GM12878 (cell line): Measurements from ENCODE around the gene CHST8. TPM values are rescaled to one million over a fixed set of nuclear protein-coding genes. Genes with fewer than 3 reads are reported as not detected.

ENCODE experiments used
- ATAC-seq: fragments of 200-7000 bp; cut with Tn5 transposase; 3 replicates; pipeline ENCODE4 v1.9.1; 2020; ENCODE audit warnings: mild to moderate bottlenecking, moderate library complexity
- BruUV-seq: library from RNA; stranded (reverse); fragments of 400-500 nt; replicated peaks from 2 replicates; lab custom pipeline; 2021; lab: Mats Ljungman, UMichigan
- CTCF ChIA-PET: fragments of 300-600 bp; sonication (Branson Sonifier 250); formaldehyde crosslinking; extraction: SDS; loops from one replicate; lab custom pipeline; 2021; ENCODE audit warnings: inconsistent platforms; lab: Yijun Ruan, JAX
- POLR2A ChIA-PET: fragments of 350-600 bp; formaldehyde crosslinking; extraction: SDS; loops from one replicate; lab custom pipeline; 2021; ENCODE audit warnings: inconsistent platforms; lab: Charles Lee
- RAD21 ChIA-PET: fragments of 300-600 bp; sonication (Branson Sonifier 250); formaldehyde crosslinking; loops from one replicate; lab custom pipeline; 2023; ENCODE audit warnings: antibody characterized with exemption; ENCODE audit not compliant: unreplicated experiment; lab: Charles Lee
- SMC1A ChIA-PET: fragments of 300-600 bp; sonication (Branson Sonifier 250); formaldehyde crosslinking; loops from one replicate; lab custom pipeline; 2023; ENCODE audit not compliant: unreplicated experiment, uncharacterized antibody; lab: Charles Lee
- DNase-seq: peaks from one replicate; pipeline ENCODE4 v3.0.0-alpha.2; 2011; ENCODE audit warnings: low read depth, low spot score
- FAIRE-seq: peaks from 3 replicates; lab custom pipeline; 2011; peaks lifted over from hg19 to GRCh38; lab: Jason Lieb, UNC
- H2AFZ ChIP-seq: 2 replicates; pipeline ENCODE4 v1.6.0; 2011; ENCODE audit warnings: low read depth, low read length, control low read depth; ENCODE audit not compliant: control insufficient read depth
- H3K27ac ChIP-seq: 2 replicates; pipeline ENCODE4 v1.5.1; 2011; ENCODE audit warnings: control low read depth; ENCODE audit not compliant: control insufficient read depth, insufficient read depth
- H3K27me3 ChIP-seq, 2 experiments: replicated peaks in 1 of 2; 2 replicates each; pipeline versions ENCODE4 v1.6.0 to v1.6.1; 2011; ENCODE audit warnings: low read length in 1 of 2; ENCODE audit not compliant: control insufficient read depth in 2 of 2, insufficient read depth in 2 of 2
- H3K36me3 ChIP-seq, 2 experiments: 2 replicates each; pipeline ENCODE4 v1.5.1; 2011; ENCODE audit warnings: low read length in 1 of 2; ENCODE audit not compliant: control insufficient read depth in 2 of 2, insufficient read depth in 2 of 2
- H3K4me1 ChIP-seq: 2 replicates; pipeline ENCODE4 v1.6.1; 2011; ENCODE audit warnings: mild to moderate bottlenecking, low read length, moderate library complexity, mixed read lengths; ENCODE audit not compliant: control insufficient read depth, insufficient read depth
- H3K4me2 ChIP-seq: 2 replicates; pipeline ENCODE4 v1.6.0; 2011; ENCODE audit warnings: control low read depth; ENCODE audit not compliant: control insufficient read depth, insufficient read depth
- H3K4me3 ChIP-seq: fragments of 200-600 bp; sonication (generic); 2 replicates; pipeline ENCODE4 v1.5.1; 2016
- H3K79me2 ChIP-seq: 2 replicates; pipeline ENCODE4 v1.6.0; 2011; ENCODE audit warnings: low read length; ENCODE audit not compliant: control insufficient read depth, insufficient read depth
- H3K9ac ChIP-seq: 2 replicates; pipeline ENCODE4 v1.8.0; 2011; ENCODE audit warnings: low read length, control low read depth, mixed read lengths; ENCODE audit not compliant: control insufficient read depth, insufficient read depth
- H3K9me3 ChIP-seq: replicated peaks from 3 replicates; pipeline ENCODE4 v1.5.1; 2011; ENCODE audit warnings: mild to moderate bottlenecking, low read length; ENCODE audit not compliant: control insufficient read depth, insufficient read depth
- H4K20me1 ChIP-seq: 2 replicates; pipeline ENCODE4 v1.6.0; 2011; ENCODE audit not compliant: control insufficient read depth, insufficient read depth
- CREB1 ChIP-seq: IDR thresholded peaks from 2 replicates; pipeline ENCODE4 v1.6.1; 2012; ENCODE audit warnings: low read depth, mild to moderate bottlenecking, inconsistent platforms
- CTCF ChIP-seq, 3 experiments: IDR thresholded peaks in 2 of 3; conservative IDR thresholded peaks in 1 of 3; 2 replicates each; pipeline ENCODE4 v1.5.1; 2011; ENCODE audit warnings: low read depth in 3 of 3, low read length in 3 of 3, mild to moderate bottlenecking in 3 of 3, control low read depth in 2 of 3, moderate library complexity in 2 of 3, inconsistent platforms in 1 of 3, mixed read lengths in 1 of 3; ENCODE audit not compliant: control insufficient read depth in 2 of 3, insufficient read depth in 1 of 3; ENCODE audit errors: extremely low read depth in 1 of 3
- MYB ChIP-seq: fragments of 150-350 bp; IDR thresholded peaks from 2 replicates; pipeline ENCODE4 v1.6.1; 2014; ENCODE audit warnings: mild to moderate bottlenecking, low read depth, low read length, borderline replicate concordance
- NFXL1 ChIP-seq: fragments of 450-650 bp; IDR thresholded peaks from 2 replicates; pipeline ENCODE4 v1.6.1; 2017; ENCODE audit warnings: antibody characterized with exemption, mild to moderate bottlenecking, borderline replicate concordance
- ZBTB33 ChIP-seq: fragments of 450-650 bp; IDR thresholded peaks from 2 replicates; pipeline ENCODE4 v1.6.1; 2017; ENCODE audit warnings: mild to moderate bottlenecking
- WGBS: methylation state at CpG from one replicate; pipeline ENCODE4 v1.1.6; 2016; ENCODE audit warnings: low lambda C conversion rate; ENCODE audit not compliant: insufficient replicate concordance, insufficient coverage; ENCODE audit errors: missing lambda C conversion rate; 5-methylcytosine and 5-hydroxymethylcytosine counted together
- in situ Hi-C: fragments of 300-500 bp; cut with MboI; formaldehyde crosslinking; loops from 9 replicates; pipeline ENCODE4 v1.14.3; 2018; ENCODE audit warnings: mixed read lengths
- intact Hi-C: fragments of 100-400 bp; cut with micrococcal nuclease; formaldehyde crosslinking; loops from one replicate; pipeline ENCODE4 v1.14.2; 2022; ENCODE audit not compliant: unreplicated experiment
- polyA plus RNA-seq, 11 experiments: library from polyadenylated mRNA; depleted of rRNA in 4 of 11; unstranded in 6 of 11; stranded (reverse) in 5 of 11; fragments of >200 nt; fragmentation: Nextera tagmentation in 4 of 11; fragmentation: Illumina TruSeq in 1 of 11; extraction: Ambion mirVana in 4 of 11; extraction: Trizol in 1 of 11; gene quantifications; 1 replicate in 1 of 11; 2 replicates in 10 of 11; pipeline versions ENCODE4 v1.2.1 to v1.2.3, GENCODE V29; 2011 to 2016; ENCODE audit warnings: inconsistent platforms in 2 of 11, missing spikeins in 2 of 11, low read depth in 1 of 11
- total RNA-seq, 4 experiments: library from RNA; depleted of rRNA in 3 of 4; stranded (reverse); fragments of >200 nt in 3 of 4; fragmentation: Illumina TruSeq in 1 of 4; extraction: Trizol in 1 of 4; gene quantifications; 2 replicates each; pipeline versions ENCODE4 v1.2.1 to v1.2.3, GENCODE V29; 2013 to 2021

The CHST8 gene
- total and polyA plus RNA-seq, 10 of the 15 experiments (the other 5 are each of a cell fraction or from before 2014, with no cell fraction given): 0.06 TPM; not detected in 9

- no TSS peak for BruUV-seq
- SMC1A ChIA-PET: no interaction called here
- ATAC-seq (no peak), FAIRE-seq (no peak), DNase-seq (no peak)
- intact Hi-C loops: no loop called here
- no peak overlapping the region for H3K27ac ChIP-seq
- WGBS: 54% methylated on average over 50 of the region's 60 CpGs
- no peaks in the 10 kb centered on the region for H3K9me3 ChIP-seq
- no peaks in the 10 kb centered on the region for H3K4me1 ChIP-seq
- no peaks in the 10 kb centered on the region for H3K79me2 ChIP-seq
- H3K9ac ChIP-seq: no peak overlapping the region
- no peaks in the 10 kb centered on the region; a peak in 2 of 4 replicates for H3K27me3 ChIP-seq
- RAD21 ChIA-PET: no interaction called here
- TF ChIP-seq CREB1: no peak
- no peak for TF ChIP-seq MYB
- TF ChIP-seq NFXL1: no peak
- TF ChIP-seq CTCF (IDR thresholded peaks at IDR 0.05 in 2 of 3, conservative IDR thresholded peaks at IDR 0.05 in 1 of 3; ENCODE audit: control insufficient read depth in 2 of 3, extremely low read depth in 1 of 3, insufficient read depth in 1 of 3, low read depth in 3 of 3, low read length in 3 of 3): no peak
- TF ChIP-seq ZBTB33: no peak
- POLR2A ChIA-PET: no interaction called here
- in situ Hi-C loops: no loop called here
- no peaks in the 10 kb centered on the region for H3K36me3 ChIP-seq
- H3K4me2 ChIP-seq: no peak overlapping the region
- no peak overlapping the region for H2AFZ ChIP-seq
- no peak overlapping the region for H3K4me3 ChIP-seq
- CTCF ChIA-PET: no interaction called here
- H4K20me1 ChIP-seq: no peaks in the 10 kb centered on the region
Measured at GRCh38 chr19:33621065-33621785, 528 bp upstream of the CHST8 start.
